ENCODE results near the gene MYCN. TPM values are rescaled to one million over a fixed set of nuclear protein-coding genes. Genes with fewer than 3 reads are reported as not detected.

The MYCN gene
- total and polyA plus RNA-seq, 12 donors = 0.24 to 2.2 (median 1.0) TPM

- no peaks in the 10 kb centered on the region for H3K27me3 ChIP-seq
- TF ChIP-seq POLR2A (IDR thresholded peaks at IDR 0.05) (no peak), CTCF (IDR thresholded peaks at IDR 0.05) (no peak)
- H3K27ac ChIP-seq = no peak overlapping the region
- no peaks in the 10 kb centered on the region for H3K9me3 ChIP-seq (replicated peaks in 1 of 3)
- H3K4me3 ChIP-seq = no peak overlapping the region
- DNase-seq = no peak
- no peaks in the 10 kb centered on the region for H3K36me3 ChIP-seq (replicated peaks in 1 of 2)
- H3K4me1 ChIP-seq (replicated peaks in 1 of 2) = no peaks in the 10 kb centered on the region
- WGBS, 4 donors = 81 to 87% (median 84%) methylated on average over 10 of the region's 10 CpGs
- intact Hi-C loops (cut with DNase I) = no loop called here
Observed at GRCh38 chr2:15992457-15993231, 52.3 kb downstream of the MYCN start.

DNA sequence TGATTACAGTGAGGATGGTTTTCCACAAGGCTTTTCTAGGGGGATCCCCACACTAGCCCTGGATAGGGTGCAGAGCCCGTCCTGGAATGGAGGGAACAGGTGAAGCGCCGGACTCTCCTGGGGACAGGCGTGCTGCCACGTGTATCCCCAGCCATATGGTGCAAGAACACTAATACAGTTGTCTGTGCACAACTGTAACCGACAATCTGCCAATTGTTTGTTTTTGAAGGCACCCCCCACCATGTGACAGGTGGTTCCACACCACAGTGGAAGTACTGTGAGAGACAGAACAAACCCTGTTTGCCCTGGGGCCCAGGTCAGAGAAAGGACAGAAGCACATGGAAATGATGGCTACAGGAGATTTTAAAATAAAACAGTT is 52.9 kb downstream of the MYCN start:
- TF ChIP-seq POLR2A (IDR thresholded peaks at IDR 0.05) (no peak), CTCF (IDR thresholded peaks at IDR 0.05) (no peak)
- no peak overlapping the region for H3K27ac ChIP-seq
- 78 to 85% (median 81%) methylated on average over 1 to 6 of the region's 6 CpGs for WGBS, 4 donors
- no peak overlapping the region for H3K4me3 ChIP-seq
- H3K9me3 ChIP-seq (replicated peaks in 1 of 3) = no peaks in the 10 kb centered on the region
- H3K4me1 ChIP-seq (replicated peaks in 1 of 2) = no peaks in the 10 kb centered on the region
- H3K27me3 ChIP-seq = no peaks in the 10 kb centered on the region
- intact Hi-C loops (cut with DNase I) = no loop called here
- no peaks in the 10 kb centered on the region for H3K36me3 ChIP-seq (replicated peaks in 1 of 2)
- no peak for DNase-seq

GRCh38 chr2:15993666-15994065 is 53.3 kb downstream of the MYCN start:
- Histone ChIP-seq H3K36me3 (replicated peaks in 1 of 2) (no peaks in the 10 kb centered on the region), H3K27me3 (no peaks in the 10 kb centered on the region), H3K4me1 (replicated peaks in 1 of 2) (no peaks in the 10 kb centered on the region), H3K4me3 (no peak overlapping the region), H3K27ac (no peak overlapping the region), H3K9me3 (replicated peaks in 1 of 3) (no peaks in the 10 kb centered on the region)
- no peak for DNase-seq
- intact Hi-C loops (cut with DNase I) = no loop called here
- WGBS, 4 donors = 83 to 92% (median 92%) methylated on average over 7 of the region's 7 CpGs
- TF ChIP-seq CTCF (IDR thresholded peaks at IDR 0.05) = no peak
- TF ChIP-seq POLR2A (IDR thresholded peaks at IDR 0.05) = no peak

DNA sequence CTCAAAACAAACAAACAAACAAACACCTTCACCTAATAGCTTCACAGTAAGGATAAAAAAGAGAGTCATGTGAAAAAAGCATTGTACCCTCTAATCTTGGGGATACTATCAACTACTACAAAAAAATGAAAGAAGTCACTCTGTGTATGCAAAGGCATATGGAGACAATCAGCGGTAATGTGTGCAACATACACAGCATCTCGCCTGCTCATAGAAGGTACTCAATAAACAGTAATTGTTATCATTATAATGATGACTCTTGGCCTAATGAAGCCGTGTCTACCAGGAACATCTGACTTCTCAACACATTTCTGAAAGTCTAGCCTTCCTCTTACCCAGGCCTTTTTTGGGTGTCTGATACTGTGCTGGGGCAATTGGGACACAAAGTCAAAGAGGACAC is 55.3 kb downstream of the MYCN start:
- H3K27me3 ChIP-seq = no peaks in the 10 kb centered on the region
- H3K4me1 ChIP-seq (replicated peaks in 1 of 2) = no peaks in the 10 kb centered on the region
- TF ChIP-seq CTCF (IDR thresholded peaks at IDR 0.05) (no peak), POLR2A (IDR thresholded peaks at IDR 0.05) (no peak)
- intact Hi-C loops (cut with DNase I) = no loop called here
- WGBS, 4 donors = 92 to 96% (median 94%) methylated on average over 3 of the region's 3 CpGs
- DNase-seq = no peak
- H3K27ac ChIP-seq = no peak overlapping the region
- no peaks in the 10 kb centered on the region for H3K9me3 ChIP-seq (replicated peaks in 1 of 3)
- no peak overlapping the region for H3K4me3 ChIP-seq
- H3K36me3 ChIP-seq (replicated peaks in 1 of 2) = no peaks in the 10 kb centered on the region

Small RNA genes lying within 50 kb of the gene (small RNA-seq; reads per million reads assigned to genes)
- gene RF01210 (0 reads per million in 2 donors), gene RN7SL104P (0 reads per million in 2 donors)
